GM19351 (cell line): ENCODE results near the gene MAD1L1.
"Not testable (repeated sequence)": the region's sequence is repeated elsewhere in the genome, so short reads cannot be mapped to it uniquely, and the experiment has no call there.

Source experiments
- ATAC-seq: cut with Tn5 transposase; IDR thresholded peaks from one replicate; pipeline ENCODE4 v1.9.1; 2021; ENCODE audit warnings: mild to moderate bottlenecking, moderate library complexity; ENCODE audit not compliant: unreplicated experiment

MAD1L1 gene

GRCh38 chr7:1815551-1816281 is 417.0 kb downstream of the MAD1L1 start:
- not testable (repeated sequence) for ATAC-seq

- ATAC-seq, result no peak
Measured at GRCh38 chr7:1815051-1815481, 417.7 kb downstream of the MAD1L1 start.

- ATAC-seq, result no peak
Measured at GRCh38 chr7:1814089-1814811, 418.5 kb downstream of the MAD1L1 start.

- ATAC-seq, result no peak
Measured at GRCh38 chr7:1813394-1814088, 419.2 kb downstream of the MAD1L1 start.

GRCh38 chr7:1812509-1813393 is 420.0 kb downstream of the MAD1L1 start:
- no peak for ATAC-seq

- no peak for ATAC-seq
Measured at GRCh38 chr7:1811850-1812508, 420.8 kb downstream of the MAD1L1 start.

GRCh38 chr7:1810961-1811849 is 421.5 kb downstream of the MAD1L1 start:
- ATAC-seq, result no peak

GRCh38 chr7:1810521-1810920 is 422.2 kb downstream of the MAD1L1 start:
- ATAC-seq, result no peak

GRCh38 chr7:1809601-1810258 is 423.0 kb downstream of the MAD1L1 start:
- ATAC-seq, result no peak

- ATAC-seq, result no peak
Measured at GRCh38 chr7:1809070-1809469, 423.7 kb downstream of the MAD1L1 start.

- no peak for ATAC-seq
Measured at GRCh38 chr7:1807821-1808600, 424.7 kb downstream of the MAD1L1 start.

- ATAC-seq, result no peak
Measured at GRCh38 chr7:1806354-1806753, 426.4 kb downstream of the MAD1L1 start.

- no peak for ATAC-seq
Measured at GRCh38 chr7:1804310-1804709, 428.4 kb downstream of the MAD1L1 start.

- ATAC-seq, result no peak
Measured at GRCh38 chr7:1802899-1803298, 429.8 kb downstream of the MAD1L1 start.

- ATAC-seq, result no peak
Measured at GRCh38 chr7:1800902-1801301, 431.8 kb downstream of the MAD1L1 start.

- ATAC-seq, result no peak
Measured at GRCh38 chr7:1798191-1798590, 434.6 kb downstream of the MAD1L1 start.

GRCh38 chr7:1794888-1795542 is 437.7 kb downstream of the MAD1L1 start:
- ATAC-seq, result no peak
